Measurements from ENCODE around the gene BMP8B.
A peak's percentile ranks its signal among the peaks of the same experiment; 100 is the strongest.

BMP8B gene

DNA sequence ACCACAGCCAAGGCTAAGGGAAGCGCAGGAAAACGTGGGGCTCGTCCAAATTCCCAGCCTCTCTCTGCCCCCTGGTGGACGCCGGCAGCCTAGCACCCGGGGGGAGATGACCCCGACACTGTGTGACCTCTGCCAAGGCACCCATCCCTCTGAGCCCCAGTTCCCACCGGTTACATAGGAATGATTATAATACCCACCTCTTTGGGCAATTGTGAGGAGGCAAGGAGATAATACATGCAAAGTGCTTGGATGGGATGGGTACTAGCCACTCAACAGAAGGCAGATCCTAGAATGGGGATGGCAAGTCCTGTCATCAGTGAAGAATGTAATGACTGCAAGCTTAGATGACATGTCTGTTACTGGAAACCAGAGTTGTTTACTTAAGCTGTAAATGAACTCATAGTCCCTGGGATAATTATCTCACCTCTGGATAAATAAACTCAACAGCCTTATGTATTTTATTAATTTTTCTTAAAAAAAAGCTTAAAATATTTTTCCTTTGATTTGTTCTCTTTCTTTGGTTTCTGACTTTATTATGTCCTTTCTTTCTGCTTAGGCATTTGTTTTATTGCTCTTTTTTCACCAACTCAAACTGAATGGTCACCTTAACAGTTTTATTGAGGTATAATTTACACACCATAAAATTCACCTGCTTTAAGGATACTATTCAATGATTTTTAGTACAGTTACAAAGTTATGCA lies 11.3 kb upstream of the BMP8B start (continued):
- TF ChIP-seq BCL11B (tag by site-specific recombination; IDR thresholded peaks at IDR 0.05; ENCODE audit: low read depth) (no peak; the same call in 1 of the 2 replicates), ZIC2 (tag by site-specific recombination; IDR thresholded peaks at IDR 0.05) (no peak), ZNF514 (tag by site-specific recombination; IDR thresholded peaks at IDR 0.05) (no peak), GLIS1 (tag by site-specific recombination; IDR thresholded peaks at IDR 0.05) (peak; percentile 22; the same call in 1 of the 2 replicates), ZNF776 (tag by site-specific recombination; IDR thresholded peaks at IDR 0.05; ENCODE audit: borderline replicate concordance) (no peak), FEZF1 (tag by site-specific recombination; IDR thresholded peaks at IDR 0.05) (peak; percentile 60), ZNF16 (tag by site-specific recombination; IDR thresholded peaks at IDR 0.05; ENCODE audit: low read depth) (no peak), IKZF3 (tag by site-specific recombination; IDR thresholded peaks at IDR 0.05) (peak; percentile 74), ZNF677 (tag by site-specific recombination; IDR thresholded peaks at IDR 0.05) (no peak), ZNF223 (tag by site-specific recombination; IDR thresholded peaks at IDR 0.05) (peak; percentile 65), OSR2 (tag by site-specific recombination; IDR thresholded peaks at IDR 0.05) (peak; percentile 24; the same call in 1 of the 2 replicates), ZNF114 (tag by site-specific recombination; IDR thresholded peaks at IDR 0.05) (no peak), ZBTB7A (tag by site-specific recombination; IDR thresholded peaks at IDR 0.05; ENCODE audit: low read depth) (peak; percentile 67; the same call in 1 of the 2 replicates), ZNF501 (tag by site-specific recombination; IDR thresholded peaks at IDR 0.05) (peak; percentile 42; the same call in 1 of the 2 replicates), ZSCAN30 (tag by site-specific recombination; IDR thresholded peaks at IDR 0.05) (0 out of 2 replicates have a peak, but pooled peaks have one; percentile 18), SCRT2 (tag by site-specific recombination; IDR thresholded peaks at IDR 0.05) (0 out of 2 replicates have a peak, but pooled peaks have one; percentile 13)
- TF ChIP-seq, protein P1, sequence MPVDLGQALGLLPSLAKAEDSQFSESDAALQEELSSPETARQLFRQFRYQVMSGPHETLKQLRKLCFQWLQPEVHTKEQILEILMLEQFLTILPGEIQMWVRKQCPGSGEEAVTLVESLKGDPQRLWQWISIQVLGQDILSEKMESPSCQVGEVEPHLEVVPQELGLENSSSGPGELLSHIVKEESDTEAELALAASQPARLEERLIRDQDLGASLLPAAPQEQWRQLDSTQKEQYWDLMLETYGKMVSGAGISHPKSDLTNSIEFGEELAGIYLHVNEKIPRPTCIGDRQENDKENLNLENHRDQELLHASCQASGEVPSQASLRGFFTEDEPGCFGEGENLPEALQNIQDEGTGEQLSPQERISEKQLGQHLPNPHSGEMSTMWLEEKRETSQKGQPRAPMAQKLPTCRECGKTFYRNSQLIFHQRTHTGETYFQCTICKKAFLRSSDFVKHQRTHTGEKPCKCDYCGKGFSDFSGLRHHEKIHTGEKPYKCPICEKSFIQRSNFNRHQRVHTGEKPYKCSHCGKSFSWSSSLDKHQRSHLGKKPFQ (tag by site-specific recombination; IDR thresholded peaks at IDR 0.05) = peak; percentile 85
- TF ChIP-seq, protein P2, sequence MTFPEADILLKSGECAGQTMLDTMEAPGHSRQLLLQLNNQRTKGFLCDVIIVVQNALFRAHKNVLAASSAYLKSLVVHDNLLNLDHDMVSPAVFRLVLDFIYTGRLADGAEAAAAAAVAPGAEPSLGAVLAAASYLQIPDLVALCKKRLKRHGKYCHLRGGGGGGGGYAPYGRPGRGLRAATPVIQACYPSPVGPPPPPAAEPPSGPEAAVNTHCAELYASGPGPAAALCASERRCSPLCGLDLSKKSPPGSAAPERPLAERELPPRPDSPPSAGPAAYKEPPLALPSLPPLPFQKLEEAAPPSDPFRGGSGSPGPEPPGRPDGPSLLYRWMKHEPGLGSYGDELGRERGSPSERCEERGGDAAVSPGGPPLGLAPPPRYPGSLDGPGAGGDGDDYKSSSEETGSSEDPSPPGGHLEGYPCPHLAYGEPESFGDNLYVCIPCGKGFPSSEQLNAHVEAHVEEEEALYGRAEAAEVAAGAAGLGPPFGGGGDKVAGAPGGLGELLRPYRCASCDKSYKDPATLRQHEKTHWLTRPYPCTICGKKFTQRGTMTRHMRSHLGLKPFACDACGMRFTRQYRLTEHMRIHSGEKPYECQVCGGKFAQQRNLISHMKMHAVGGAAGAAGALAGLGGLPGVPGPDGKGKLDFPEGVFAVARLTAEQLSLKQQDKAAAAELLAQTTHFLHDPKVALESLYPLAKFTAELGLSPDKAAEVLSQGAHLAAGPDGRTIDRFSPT (tag by site-specific recombination; IDR thresholded peaks at IDR 0.05) = peak; percentile 99
- TF ChIP-seq, protein P3, sequence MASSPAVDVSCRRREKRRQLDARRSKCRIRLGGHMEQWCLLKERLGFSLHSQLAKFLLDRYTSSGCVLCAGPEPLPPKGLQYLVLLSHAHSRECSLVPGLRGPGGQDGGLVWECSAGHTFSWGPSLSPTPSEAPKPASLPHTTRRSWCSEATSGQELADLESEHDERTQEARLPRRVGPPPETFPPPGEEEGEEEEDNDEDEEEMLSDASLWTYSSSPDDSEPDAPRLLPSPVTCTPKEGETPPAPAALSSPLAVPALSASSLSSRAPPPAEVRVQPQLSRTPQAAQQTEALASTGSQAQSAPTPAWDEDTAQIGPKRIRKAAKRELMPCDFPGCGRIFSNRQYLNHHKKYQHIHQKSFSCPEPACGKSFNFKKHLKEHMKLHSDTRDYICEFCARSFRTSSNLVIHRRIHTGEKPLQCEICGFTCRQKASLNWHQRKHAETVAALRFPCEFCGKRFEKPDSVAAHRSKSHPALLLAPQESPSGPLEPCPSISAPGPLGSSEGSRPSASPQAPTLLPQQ (tag by site-specific recombination; IDR thresholded peaks at IDR 0.05) = peak; percentile 68
- TF ChIP-seq, protein P4, sequence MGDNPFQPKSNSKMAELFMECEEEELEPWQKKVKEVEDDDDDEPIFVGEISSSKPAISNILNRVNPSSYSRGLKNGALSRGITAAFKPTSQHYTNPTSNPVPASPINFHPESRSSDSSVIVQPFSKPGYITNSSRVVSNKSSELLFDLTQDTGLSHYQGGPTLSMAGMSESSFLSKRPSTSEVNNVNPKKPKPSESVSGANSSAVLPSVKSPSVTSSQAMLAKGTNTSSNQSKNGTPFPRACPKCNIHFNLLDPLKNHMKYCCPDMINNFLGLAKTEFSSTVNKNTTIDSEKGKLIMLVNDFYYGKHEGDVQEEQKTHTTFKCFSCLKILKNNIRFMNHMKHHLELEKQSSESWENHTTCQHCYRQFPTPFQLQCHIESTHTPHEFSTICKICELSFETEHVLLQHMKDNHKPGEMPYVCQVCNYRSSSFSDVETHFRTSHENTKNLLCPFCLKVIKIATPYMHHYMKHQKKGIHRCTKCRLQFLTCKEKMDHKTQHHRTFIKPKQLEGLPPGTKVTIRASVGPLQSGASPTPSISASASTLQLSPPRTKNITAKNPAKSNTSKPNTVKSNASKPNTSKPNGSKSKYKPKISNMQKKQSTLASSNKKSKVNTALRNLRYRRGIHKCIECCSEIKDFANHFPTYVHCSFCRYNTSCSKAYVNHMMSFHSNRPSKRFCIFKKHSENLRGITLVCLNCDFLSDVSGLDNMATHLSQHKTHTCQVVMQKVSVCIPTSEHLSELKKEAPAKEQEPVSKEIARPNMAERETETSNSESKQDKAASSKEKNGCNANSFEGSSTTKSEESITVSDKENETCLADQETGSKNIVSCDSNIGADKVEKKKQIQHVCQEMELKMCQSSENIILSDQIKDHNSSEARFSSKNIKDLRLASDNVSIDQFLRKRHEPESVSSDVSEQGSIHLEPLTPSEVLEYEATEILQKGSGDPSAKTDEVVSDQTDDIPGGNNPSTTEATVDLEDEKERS (tag by site-specific recombination; IDR thresholded peaks at IDR 0.05) = 0 out of 2 replicates have a peak, but pooled peaks have one; percentile 7
- TF ChIP-seq, protein P5, sequence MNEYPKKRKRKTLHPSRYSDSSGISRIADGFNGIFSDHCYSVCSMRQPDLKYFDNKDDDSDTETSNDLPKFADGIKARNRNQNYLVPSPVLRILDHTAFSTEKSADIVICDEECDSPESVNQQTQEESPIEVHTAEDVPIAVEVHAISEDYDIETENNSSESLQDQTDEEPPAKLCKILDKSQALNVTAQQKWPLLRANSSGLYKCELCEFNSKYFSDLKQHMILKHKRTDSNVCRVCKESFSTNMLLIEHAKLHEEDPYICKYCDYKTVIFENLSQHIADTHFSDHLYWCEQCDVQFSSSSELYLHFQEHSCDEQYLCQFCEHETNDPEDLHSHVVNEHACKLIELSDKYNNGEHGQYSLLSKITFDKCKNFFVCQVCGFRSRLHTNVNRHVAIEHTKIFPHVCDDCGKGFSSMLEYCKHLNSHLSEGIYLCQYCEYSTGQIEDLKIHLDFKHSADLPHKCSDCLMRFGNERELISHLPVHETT (tag by site-specific recombination; IDR thresholded peaks at IDR 0.05) = peak; percentile 77
- TF ChIP-seq, protein P6, sequence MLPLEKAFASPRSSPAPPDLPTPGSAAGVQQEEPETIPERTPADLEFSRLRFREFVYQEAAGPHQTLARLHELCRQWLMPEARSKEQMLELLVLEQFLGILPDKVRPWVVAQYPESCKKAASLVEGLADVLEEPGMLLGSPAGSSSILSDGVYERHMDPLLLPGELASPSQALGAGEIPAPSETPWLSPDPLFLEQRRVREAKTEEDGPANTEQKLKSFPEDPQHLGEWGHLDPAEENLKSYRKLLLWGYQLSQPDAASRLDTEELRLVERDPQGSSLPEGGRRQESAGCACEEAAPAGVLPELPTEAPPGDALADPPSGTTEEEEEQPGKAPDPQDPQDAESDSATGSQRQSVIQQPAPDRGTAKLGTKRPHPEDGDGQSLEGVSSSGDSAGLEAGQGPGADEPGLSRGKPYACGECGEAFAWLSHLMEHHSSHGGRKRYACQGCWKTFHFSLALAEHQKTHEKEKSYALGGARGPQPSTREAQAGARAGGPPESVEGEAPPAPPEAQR (tag by site-specific recombination; IDR thresholded peaks at IDR 0.05) = no peak
- TF ChIP-seq, protein P7, sequence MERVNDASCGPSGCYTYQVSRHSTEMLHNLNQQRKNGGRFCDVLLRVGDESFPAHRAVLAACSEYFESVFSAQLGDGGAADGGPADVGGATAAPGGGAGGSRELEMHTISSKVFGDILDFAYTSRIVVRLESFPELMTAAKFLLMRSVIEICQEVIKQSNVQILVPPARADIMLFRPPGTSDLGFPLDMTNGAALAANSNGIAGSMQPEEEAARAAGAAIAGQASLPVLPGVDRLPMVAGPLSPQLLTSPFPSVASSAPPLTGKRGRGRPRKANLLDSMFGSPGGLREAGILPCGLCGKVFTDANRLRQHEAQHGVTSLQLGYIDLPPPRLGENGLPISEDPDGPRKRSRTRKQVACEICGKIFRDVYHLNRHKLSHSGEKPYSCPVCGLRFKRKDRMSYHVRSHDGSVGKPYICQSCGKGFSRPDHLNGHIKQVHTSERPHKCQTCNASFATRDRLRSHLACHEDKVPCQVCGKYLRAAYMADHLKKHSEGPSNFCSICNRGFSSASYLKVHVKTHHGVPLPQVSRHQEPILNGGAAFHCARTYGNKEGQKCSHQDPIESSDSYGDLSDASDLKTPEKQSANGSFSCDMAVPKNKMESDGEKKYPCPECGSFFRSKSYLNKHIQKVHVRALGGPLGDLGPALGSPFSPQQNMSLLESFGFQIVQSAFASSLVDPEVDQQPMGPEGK (tag by site-specific recombination; IDR thresholded peaks at IDR 0.05) = peak; percentile 79; the same call in 1 of the 2 replicates
- TF ChIP-seq, protein P8, sequence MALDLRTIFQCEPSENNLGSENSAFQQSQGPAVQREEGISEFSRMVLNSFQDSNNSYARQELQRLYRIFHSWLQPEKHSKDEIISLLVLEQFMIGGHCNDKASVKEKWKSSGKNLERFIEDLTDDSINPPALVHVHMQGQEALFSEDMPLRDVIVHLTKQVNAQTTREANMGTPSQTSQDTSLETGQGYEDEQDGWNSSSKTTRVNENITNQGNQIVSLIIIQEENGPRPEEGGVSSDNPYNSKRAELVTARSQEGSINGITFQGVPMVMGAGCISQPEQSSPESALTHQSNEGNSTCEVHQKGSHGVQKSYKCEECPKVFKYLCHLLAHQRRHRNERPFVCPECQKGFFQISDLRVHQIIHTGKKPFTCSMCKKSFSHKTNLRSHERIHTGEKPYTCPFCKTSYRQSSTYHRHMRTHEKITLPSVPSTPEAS (tag by site-specific recombination; IDR thresholded peaks at IDR 0.05) = 0 out of 2 replicates have a peak, but pooled peaks have one; percentile 12
